ENCODE results near the gene B9D1. TPM values are rescaled to one million over a fixed set of nuclear protein-coding genes. Genes with fewer than 3 reads are reported as not detected.

Gene B9D1
- total and polyA plus RNA-seq, 2 of the 13 experiments (the other 11 are each of a cell fraction or from before 2014, with no cell fraction given): 27.7 to 31.1 TPM

GRCh38 chr17:19362277-19363113 lies at the start of gene B9D1 (continued):
- no peak for TF ChIP-seq PCBP1 (IDR thresholded peaks at IDR 0.05; ENCODE audit: borderline replicate concordance, low read depth, low read length)
- no peak for TF ChIP-seq PRDM10 (CRISPR knock-in tag; IDR thresholded peaks at IDR 0.05; ENCODE audit: low read depth)
- peak; percentile 98 for TF ChIP-seq RFXANK (CRISPR knock-in tag; IDR thresholded peaks at IDR 0.05)
- no peak for TF ChIP-seq CENPBD1 (CRISPR knock-in tag; IDR thresholded peaks at IDR 0.05; ENCODE audit: borderline replicate concordance, low read depth)
- peak; percentile 81 for TF ChIP-seq ZFY (CRISPR knock-in tag; IDR thresholded peaks at IDR 0.05)
- peak; percentile 94 for TF ChIP-seq SP4 (CRISPR knock-in tag; IDR thresholded peaks at IDR 0.05)
- peak; percentile 100 for TF ChIP-seq CTCF (CRISPR knock-in tag; IDR thresholded peaks at IDR 0.05)
- peak; percentile 99 for TF ChIP-seq RFXAP (CRISPR knock-in tag; IDR thresholded peaks at IDR 0.05; ENCODE audit: borderline replicate concordance)
- peak; percentile 31 for TF ChIP-seq MED1 (CRISPR knock-in tag; IDR thresholded peaks at IDR 0.05)
- TF ChIP-seq JUN (CRISPR knock-in tag; IDR thresholded peaks at IDR 0.05): 0 out of 2 replicates have a peak, but pooled peaks have one; percentile 25
- no peak for TF ChIP-seq E2F2 (CRISPR knock-in tag; IDR thresholded peaks at IDR 0.05; ENCODE audit: borderline replicate concordance)
- TF ChIP-seq HMG20B (CRISPR knock-in tag; conservative IDR thresholded peaks at IDR 0.05): 0 out of 2 replicates have a peak, but pooled peaks have one; percentile 26
- peak; percentile 74; the same call in 1 of the 2 replicates for TF ChIP-seq ZNF816 (CRISPR knock-in tag; IDR thresholded peaks at IDR 0.05; ENCODE audit: borderline replicate concordance)
- peak; percentile 55; the same call in 1 of the 2 replicates for TF ChIP-seq CSRNP1 (CRISPR knock-in tag; IDR thresholded peaks at IDR 0.05)
- TF ChIP-seq MAFG (CRISPR knock-in tag; IDR thresholded peaks at IDR 0.05): no peak
- 0 out of 2 replicates have a peak, but pooled peaks have one; percentile 43 for TF ChIP-seq ZBTB42 (CRISPR knock-in tag; IDR thresholded peaks at IDR 0.05)
- no peak for TF ChIP-seq AGO2 (optimal IDR thresholded peaks at IDR 0.05; ENCODE audit: low read depth, low read length)
- TF ChIP-seq ZNF121 (CRISPR knock-in tag; IDR thresholded peaks at IDR 0.05): 0 out of 2 replicates have a peak, but pooled peaks have one; percentile 21
- TF ChIP-seq ISX (CRISPR knock-in tag; conservative IDR thresholded peaks at IDR 0.05): no peak
- TF ChIP-seq ZNF264 (CRISPR knock-in tag; IDR thresholded peaks at IDR 0.05): no peak
